Activated T-helper 17 cell treated with anti-CD3 and anti-CD28 coated beads, Interleukin-2, amount 50 U/mL, for 72 hours (primary cell): ENCODE results near the gene TCEAL2. TPM values are rescaled to one million over a fixed set of nuclear protein-coding genes. Genes with fewer than 3 reads are reported as not detected.
"Not testable (repeated sequence)": the region's sequence is repeated elsewhere in the genome, so short reads cannot be mapped to it uniquely, and the experiment has no call there.

Source experiments
- ATAC-seq: fragments of 150-1000 bp; cut with Tn5 transposase; replicated peaks from 2 replicates; pipeline ENCODE4 v1.10.0; 2021; ENCODE audit warnings: mild to moderate bottlenecking, moderate library complexity
- H3K27ac Mint-ChIP-seq: one replicate; pipeline ENCODE4 v1.8.0; 2022; ENCODE audit warnings: mixed read lengths
- H3K27me3 Mint-ChIP-seq: one replicate; pipeline ENCODE4 v1.8.0; 2022; ENCODE audit warnings: mixed read lengths
- H3K36me3 Mint-ChIP-seq: one replicate; pipeline ENCODE4 v1.8.0; 2022; ENCODE audit warnings: low read depth, mild to moderate bottlenecking, mixed read lengths
- H3K4me1 Mint-ChIP-seq: one replicate; pipeline ENCODE4 v1.8.0; 2022; ENCODE audit warnings: mixed read lengths
- H3K4me3 Mint-ChIP-seq: one replicate; pipeline ENCODE4 v1.8.0; 2022; ENCODE audit warnings: mild to moderate bottlenecking, mixed read lengths
- H3K9me3 Mint-ChIP-seq: one replicate; pipeline ENCODE4 v1.8.0; 2022; ENCODE audit warnings: mixed read lengths
- total RNA-seq, 2 donors: library from RNA; stranded (reverse); gene quantifications; one replicate each; pipeline ENCODE4 v1.2.3, GENCODE V29; 2022

Gene TCEAL2
- total RNA-seq: under 1 TPM; 0.39 to 0.58 TPM

GRCh38 chrX:102125436-102125835 lies at the start of gene TCEAL2:
Gene TCEAL2 (plus strand): TSS chrX:102125679. CDS start chrX:102126831, 1,152 bp downstream.
- not testable (repeated sequence) for H3K36me3 Mint-ChIP-seq, H3K4me1 Mint-ChIP-seq, H3K9me3 Mint-ChIP-seq, H3K27ac Mint-ChIP-seq
- peak within 1 kb of the TSS; percentile 65 for H3K4me3 Mint-ChIP-seq
- peaks cover 16% of the 10 kb centered on the region for H3K27me3 Mint-ChIP-seq
- peak; percentile 44 for ATAC-seq

GRCh38 chrX:102077426-102077825 lies 48.1 kb upstream of the TCEAL2 start:
- Mint-ChIP-seq H3K4me3 (no peak overlapping the region), H3K36me3 (no peaks in the 10 kb centered on the region), H3K27ac (no peak overlapping the region), H3K9me3 (no peaks in the 10 kb centered on the region), H3K27me3 (no peaks in the 10 kb centered on the region), H3K4me1 (no peaks in the 10 kb centered on the region)
- ATAC-seq: no peak

- no peaks in the 10 kb centered on the region for H3K4me1 Mint-ChIP-seq
- no peaks in the 10 kb centered on the region for H3K36me3 Mint-ChIP-seq
- no peak overlapping the region for H3K27ac Mint-ChIP-seq
- H3K4me3 Mint-ChIP-seq: no peak overlapping the region
- no peak for ATAC-seq
- H3K27me3 Mint-ChIP-seq: peaks cover 3% of the 10 kb centered on the region
- H3K9me3 Mint-ChIP-seq: no peaks in the 10 kb centered on the region
Observed at GRCh38 chrX:102085706-102086105, 39.8 kb upstream of the TCEAL2 start.

- H3K4me3 Mint-ChIP-seq: no peak overlapping the region
- no peaks in the 10 kb centered on the region for H3K36me3 Mint-ChIP-seq
- H3K4me1 Mint-ChIP-seq: no peaks in the 10 kb centered on the region
- ATAC-seq: no peak
- no peak overlapping the region for H3K27ac Mint-ChIP-seq
- peaks cover 6% of the 10 kb centered on the region for H3K9me3 Mint-ChIP-seq
- H3K27me3 Mint-ChIP-seq: peaks cover 10% of the 10 kb centered on the region
Observed at GRCh38 chrX:102113367-102113766, 12.1 kb upstream of the TCEAL2 start.

GRCh38 chrX:102115748-102116147 lies 9.7 kb upstream of the TCEAL2 start:
- H3K9me3 Mint-ChIP-seq: peaks cover 6% of the 10 kb centered on the region
- no peak overlapping the region for H3K4me3 Mint-ChIP-seq
- no peaks in the 10 kb centered on the region for H3K4me1 Mint-ChIP-seq
- peaks cover 10% of the 10 kb centered on the region for H3K27me3 Mint-ChIP-seq
- no peak overlapping the region for H3K27ac Mint-ChIP-seq
- ATAC-seq: no peak
- H3K36me3 Mint-ChIP-seq: no peaks in the 10 kb centered on the region

GRCh38 chrX:102125014-102125413 lies 465 bp upstream of the TCEAL2 start:
- Mint-ChIP-seq H3K27me3 (peaks cover 16% of the 10 kb centered on the region), H3K4me3 (peak overlapping the region; percentile 65)
- H3K4me1 Mint-ChIP-seq, ATAC-seq, H3K9me3 Mint-ChIP-seq, H3K27ac Mint-ChIP-seq, H3K36me3 Mint-ChIP-seq: not testable (repeated sequence)

GRCh38 chrX:102126080-102126818 lies 770 bp downstream of the TCEAL2 start:
- not testable (repeated sequence) for H3K27ac Mint-ChIP-seq, ATAC-seq, H3K36me3 Mint-ChIP-seq, H3K4me1 Mint-ChIP-seq, H3K9me3 Mint-ChIP-seq
- Mint-ChIP-seq H3K4me3 (peak overlapping the region; percentile 46), H3K27me3 (peaks cover 22% of the 10 kb centered on the region)

- no peaks in the 10 kb centered on the region for H3K9me3 Mint-ChIP-seq
- H3K4me3 Mint-ChIP-seq: no peak overlapping the region
- no peak for ATAC-seq
- no peak overlapping the region for H3K27ac Mint-ChIP-seq
- H3K36me3 Mint-ChIP-seq: no peaks in the 10 kb centered on the region
- H3K4me1 Mint-ChIP-seq: no peaks in the 10 kb centered on the region
- peaks cover 22% of the 10 kb centered on the region for H3K27me3 Mint-ChIP-seq
Observed at GRCh38 chrX:102126863-102127262, 1.4 kb downstream of the TCEAL2 start.

GRCh38 chrX:102129473-102129872 lies 4.0 kb downstream of the TCEAL2 start:
- Mint-ChIP-seq H3K4me3 (no peak overlapping the region), H3K27ac (no peak overlapping the region), H3K27me3 (peaks cover 22% of the 10 kb centered on the region), H3K4me1 (no peaks in the 10 kb centered on the region), H3K9me3 (no peaks in the 10 kb centered on the region), H3K36me3 (no peaks in the 10 kb centered on the region)
- ATAC-seq: no peak

GRCh38 chrX:102138064-102138463 lies 12.6 kb downstream of the TCEAL2 start:
- Mint-ChIP-seq H3K27ac (no peak overlapping the region), H3K9me3 (no peaks in the 10 kb centered on the region), H3K36me3 (no peaks in the 10 kb centered on the region), H3K27me3 (peaks cover 15% of the 10 kb centered on the region), H3K4me3 (no peak overlapping the region), H3K4me1 (peaks cover 2% of the 10 kb centered on the region)
- no peak for ATAC-seq

GRCh38 chrX:102140876-102141275 lies 15.4 kb downstream of the TCEAL2 start:
- H3K4me1 Mint-ChIP-seq: not testable (repeated sequence)

GRCh38 chrX:102141631-102142030 lies 16.2 kb downstream of the TCEAL2 start:
- not testable (repeated sequence) for H3K36me3 Mint-ChIP-seq, H3K4me3 Mint-ChIP-seq, H3K27ac Mint-ChIP-seq, H3K4me1 Mint-ChIP-seq, H3K9me3 Mint-ChIP-seq, ATAC-seq
- peaks cover 18% of the 10 kb centered on the region for H3K27me3 Mint-ChIP-seq

More at GRCh38 chrX:102140876-102141275, 15.4 kb downstream of the TCEAL2 start:
- peaks cover 18% of the 10 kb centered on the region for H3K27me3 Mint-ChIP-seq
- not testable (repeated sequence) for H3K36me3 Mint-ChIP-seq, ATAC-seq, H3K9me3 Mint-ChIP-seq, H3K4me3 Mint-ChIP-seq, H3K27ac Mint-ChIP-seq

GRCh38 chrX:102142274-102142673 lies 16.8 kb downstream of the TCEAL2 start, which contains the start of gene TCEAL6:
Gene TCEAL6 (minus strand): TSS chrX:102142481.
- H3K4me3 Mint-ChIP-seq, H3K4me1 Mint-ChIP-seq, ATAC-seq, H3K9me3 Mint-ChIP-seq, H3K27ac Mint-ChIP-seq, H3K36me3 Mint-ChIP-seq: not testable (repeated sequence)
- peaks cover 18% of the 10 kb centered on the region for H3K27me3 Mint-ChIP-seq

- ATAC-seq: peak; percentile 11
Observed at GRCh38 chrX:102154218-102154860, 28.9 kb downstream of the TCEAL2 start.

More at GRCh38 chrX:102154218-102154860, 28.9 kb downstream of the TCEAL2 start:
- H3K36me3 Mint-ChIP-seq: no peaks in the 10 kb centered on the region
- H3K27ac Mint-ChIP-seq: peak overlapping the region; percentile 96
- no peaks in the 10 kb centered on the region for H3K27me3 Mint-ChIP-seq
- H3K4me1 Mint-ChIP-seq: peaks cover 6% of the 10 kb centered on the region
- H3K4me3 Mint-ChIP-seq: peak overlapping the region; percentile 98
- H3K9me3 Mint-ChIP-seq: no peaks in the 10 kb centered on the region
